OCI-M1 (cell line): ENCODE measurements around the gene CNIH3.
A peak's percentile ranks its signal among the peaks of the same experiment; 100 is the strongest.

Source experiments
- DNase-seq: peaks from one replicate; lab custom pipeline; 2025; lab: John Stamatoyannopoulos, UW

The CNIH3 gene

DNA sequence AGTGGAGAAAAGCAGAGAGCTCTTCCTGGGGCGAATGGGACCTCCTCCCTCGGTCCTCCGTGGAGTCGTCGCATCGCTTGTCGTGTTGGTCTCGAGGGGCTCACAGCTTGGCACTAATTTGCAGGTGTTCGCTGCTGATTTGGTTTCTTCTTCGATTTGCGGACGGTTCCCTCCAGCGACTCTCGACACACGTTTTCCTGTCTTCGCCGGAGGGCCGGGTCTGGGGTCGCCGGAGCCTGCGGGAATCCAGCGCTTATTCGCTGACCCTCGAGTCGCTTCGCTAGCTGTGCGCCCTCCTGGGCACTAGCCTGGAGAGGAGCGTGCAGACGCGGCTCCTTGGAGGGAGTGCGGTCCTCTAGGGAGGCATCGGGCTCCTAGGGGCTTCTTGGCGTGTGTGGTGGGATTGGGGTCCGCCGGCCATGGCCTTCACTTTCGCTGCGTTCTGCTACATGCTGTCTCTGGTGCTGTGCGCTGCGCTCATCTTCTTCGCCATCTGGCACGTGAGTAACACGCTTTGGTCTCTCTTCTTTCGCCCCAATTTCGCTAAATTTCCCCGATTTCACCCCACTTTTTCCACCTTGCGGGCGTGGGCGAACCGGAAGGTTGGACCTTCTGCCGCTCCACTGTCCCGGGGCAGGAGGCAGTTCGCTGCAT is 766 bp downstream of the CNIH3 start:
- DNase-seq, result no peak

DNA sequence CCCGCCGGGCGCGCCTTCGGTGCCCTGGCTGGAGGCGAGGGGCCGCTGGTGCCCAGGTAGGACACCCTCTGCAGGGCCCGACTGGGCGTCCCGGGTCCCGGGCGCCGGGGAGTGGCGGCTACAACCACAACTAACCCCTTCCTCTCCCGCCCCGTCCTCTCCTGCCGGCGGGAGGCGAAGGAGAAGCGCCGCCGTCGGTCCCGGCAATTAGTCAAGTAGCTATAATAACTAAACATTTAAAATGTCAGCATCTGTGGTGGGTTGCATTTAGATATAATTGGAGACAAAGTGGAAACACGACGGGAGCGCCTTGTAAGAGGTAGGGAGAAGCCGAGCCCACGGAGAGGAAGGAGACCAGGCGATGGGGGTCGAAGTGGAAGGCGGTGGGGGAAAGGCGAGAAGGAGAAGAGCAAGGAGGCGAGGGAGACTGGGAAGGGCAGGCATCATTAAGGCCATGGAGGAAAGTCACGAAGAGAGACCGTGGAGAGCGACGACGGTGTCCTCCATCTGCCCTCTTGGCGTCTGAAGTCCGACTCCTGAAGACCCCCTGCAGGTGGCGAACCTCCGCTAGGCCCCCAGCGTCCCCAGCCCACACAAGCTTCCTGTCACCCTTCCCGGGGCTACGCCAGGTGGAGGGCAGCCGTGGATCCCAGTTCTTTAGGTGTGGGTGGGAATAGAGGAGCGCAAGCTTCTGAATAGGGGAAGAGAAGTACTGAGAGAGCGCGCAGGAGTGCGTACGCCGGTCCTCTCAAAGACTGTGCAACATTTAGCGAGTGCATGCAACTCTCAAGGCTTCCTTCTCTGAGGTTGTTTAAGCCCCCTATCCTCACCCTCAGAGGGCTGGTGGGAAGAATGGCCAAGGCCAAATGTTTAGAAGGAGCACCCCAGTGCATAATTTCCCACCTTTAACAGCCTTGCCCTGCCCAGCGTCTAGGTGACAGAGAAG is 1.6 kb downstream of the CNIH3 start:
- no peak for DNase-seq

DNA sequence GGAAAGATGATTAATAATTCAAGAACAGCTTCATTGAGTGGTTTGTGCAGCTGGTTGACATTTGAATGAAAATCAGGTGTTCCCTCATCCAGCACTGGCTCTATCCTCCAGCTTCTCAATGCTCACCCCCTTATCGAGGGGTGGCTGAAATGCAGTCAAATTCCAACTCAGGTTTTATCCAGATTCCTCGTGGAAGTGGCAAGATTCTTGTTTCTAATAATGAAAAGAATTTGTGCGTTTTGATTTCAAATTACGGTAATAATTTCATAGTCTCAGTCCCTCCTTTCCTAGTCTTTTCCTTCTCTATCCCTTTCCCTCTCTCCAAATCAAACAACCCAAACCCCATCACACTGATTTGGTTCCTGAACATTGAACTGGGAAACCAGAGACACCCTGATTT is 3.1 kb downstream of the CNIH3 start:
- no peak for DNase-seq

DNA sequence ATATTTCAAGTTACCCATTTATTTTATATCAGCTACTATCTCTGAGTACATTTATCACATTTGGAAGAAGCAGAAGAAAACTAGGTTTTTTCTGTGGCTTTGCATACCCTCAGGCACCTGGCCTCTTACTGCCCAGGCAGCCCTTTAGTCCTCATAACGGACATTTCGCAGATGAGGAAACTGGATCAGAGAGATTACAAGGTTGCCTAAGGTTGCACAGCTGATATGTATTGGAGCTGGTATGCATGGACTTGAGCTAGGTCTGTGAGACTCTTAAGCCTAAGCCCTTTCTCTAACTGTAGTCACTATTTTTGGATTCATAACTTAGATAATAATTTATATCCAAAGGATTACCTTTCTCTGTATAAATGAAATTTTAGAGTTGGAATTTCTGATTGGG is 4.0 kb downstream of the CNIH3 start:
- DNase-seq, result no peak

DNA sequence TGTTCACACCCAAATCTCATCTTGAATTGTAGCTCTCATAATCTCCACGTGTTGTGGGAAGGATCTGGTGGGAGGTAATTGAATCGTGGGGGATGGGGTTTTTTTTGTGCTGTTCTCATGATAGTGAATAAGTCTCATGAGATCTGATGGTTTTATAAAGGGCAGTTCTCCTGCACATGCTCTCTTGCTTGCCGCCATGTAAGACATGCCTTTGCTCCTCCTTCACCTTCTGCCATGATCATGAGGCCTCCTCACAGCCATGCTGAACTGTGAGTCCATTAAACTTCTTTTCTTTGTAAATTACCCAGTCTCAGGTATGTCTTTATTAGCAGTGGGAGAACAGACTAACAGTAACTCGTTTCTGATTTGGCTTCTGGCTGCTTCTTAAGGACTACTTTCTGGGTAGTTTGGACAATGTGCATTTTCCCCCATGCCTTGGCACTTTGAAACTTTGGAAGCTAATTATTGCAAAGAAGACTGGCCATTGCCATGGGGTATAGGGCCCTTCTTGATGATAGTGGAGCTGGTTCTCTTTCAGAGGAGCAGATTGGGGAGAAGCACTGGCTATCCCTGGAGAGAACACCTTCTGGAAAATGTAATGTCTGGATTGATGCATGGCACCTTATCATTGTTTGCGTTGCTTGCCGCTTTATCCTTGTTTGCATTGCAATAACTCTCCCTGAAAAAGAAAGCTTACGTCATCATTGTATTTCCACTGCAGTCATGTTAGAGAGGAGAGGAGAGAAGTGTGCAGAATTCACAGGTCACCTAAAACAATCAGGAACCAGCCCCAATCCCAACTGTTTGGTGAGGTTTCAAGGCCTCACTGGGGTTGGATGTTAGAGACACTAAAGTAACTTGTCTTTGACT is 5.9 kb downstream of the CNIH3 start:
- DNase-seq, result no peak

DNA sequence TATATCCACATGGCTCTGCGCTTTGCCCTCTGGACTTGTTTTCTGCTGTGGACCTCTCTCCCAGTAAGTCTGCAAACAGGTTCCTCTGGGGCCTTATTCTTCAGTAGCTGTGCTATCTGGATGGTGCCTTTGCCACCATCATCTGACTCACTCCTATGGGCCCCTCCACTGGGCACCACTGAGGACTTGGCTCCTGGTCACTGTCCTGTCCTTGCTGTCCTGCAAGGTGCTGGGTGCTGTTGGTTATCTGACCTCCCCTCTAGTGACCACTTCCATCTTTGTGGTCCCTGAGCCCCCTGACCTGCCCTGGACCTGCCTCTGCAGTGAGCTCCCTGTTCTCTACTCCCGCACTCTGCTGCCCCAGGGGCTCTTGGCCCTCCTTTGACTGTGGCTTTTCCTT is 6.7 kb downstream of the CNIH3 start:
- no peak for DNase-seq

DNA sequence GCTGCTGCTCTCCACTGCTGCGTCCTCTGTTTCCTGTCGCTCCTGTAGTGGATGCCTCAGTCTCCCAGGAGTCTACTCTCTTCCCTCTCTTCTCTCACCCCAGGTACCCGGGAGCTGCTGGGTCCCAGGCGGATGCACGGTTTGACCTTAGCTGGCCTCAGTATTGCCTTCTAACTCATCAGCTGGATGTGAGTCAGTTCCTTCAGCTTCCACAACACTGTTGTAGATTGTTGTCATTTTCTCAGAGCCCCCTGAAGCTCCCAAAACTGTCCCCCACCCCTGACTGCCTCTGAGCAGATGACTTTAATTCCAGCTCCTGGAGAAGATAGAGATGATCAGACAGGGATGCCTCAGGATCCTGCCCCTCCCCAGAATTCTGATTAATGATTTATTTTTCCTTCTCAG is 7.2 kb downstream of the CNIH3 start:
- peak; percentile 33 for DNase-seq

DNA sequence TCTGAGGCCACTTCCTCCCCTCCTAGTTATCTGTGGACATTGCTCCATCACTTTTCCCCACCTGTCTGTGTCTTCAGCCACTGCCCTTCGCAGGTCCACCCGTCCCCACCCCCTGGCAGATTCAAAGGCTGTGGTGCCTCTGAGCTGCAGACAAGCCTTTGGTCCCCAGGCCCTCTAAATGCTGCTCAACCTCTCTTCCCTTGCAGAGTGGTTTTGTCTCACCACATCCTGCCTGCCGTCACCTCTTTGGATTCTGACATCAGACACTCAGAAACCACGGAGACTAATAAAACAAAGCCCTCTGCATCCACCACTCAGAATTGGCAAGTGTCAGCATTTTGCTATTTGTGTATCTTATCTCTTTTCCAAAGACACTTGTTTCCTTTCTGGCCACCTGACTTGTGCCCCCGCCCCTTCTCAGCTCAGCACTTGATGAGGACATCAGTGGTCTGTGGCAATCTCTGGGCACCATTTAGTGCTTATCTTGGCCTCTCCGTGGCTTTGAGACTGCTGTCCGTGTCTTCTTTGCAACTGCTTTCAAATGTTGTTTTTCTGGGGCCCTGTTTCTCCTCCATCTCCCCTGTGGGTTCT is 7.7 kb downstream of the CNIH3 start:
- peak; percentile 92 for DNase-seq

DNA sequence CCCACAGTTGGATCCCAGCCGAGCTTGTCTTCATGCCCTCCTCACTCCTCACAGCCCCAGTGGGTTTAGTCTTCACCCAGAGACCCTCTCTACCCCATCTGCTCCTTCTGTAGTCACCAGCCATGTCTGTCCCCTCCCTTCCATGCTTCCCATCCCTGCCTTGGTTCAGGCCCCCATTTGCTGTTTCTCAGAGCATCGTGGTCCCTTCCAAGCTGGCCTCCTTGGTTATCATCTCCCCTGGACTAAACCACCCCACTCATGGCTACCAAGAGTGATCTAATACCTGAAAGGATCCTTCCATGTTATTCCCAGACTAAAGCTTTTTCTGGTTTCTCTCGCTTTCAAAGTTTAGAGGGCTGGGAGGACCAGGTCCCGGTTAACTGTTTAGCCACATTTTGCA is 8.3 kb downstream of the CNIH3 start:
- no peak for DNase-seq

DNA sequence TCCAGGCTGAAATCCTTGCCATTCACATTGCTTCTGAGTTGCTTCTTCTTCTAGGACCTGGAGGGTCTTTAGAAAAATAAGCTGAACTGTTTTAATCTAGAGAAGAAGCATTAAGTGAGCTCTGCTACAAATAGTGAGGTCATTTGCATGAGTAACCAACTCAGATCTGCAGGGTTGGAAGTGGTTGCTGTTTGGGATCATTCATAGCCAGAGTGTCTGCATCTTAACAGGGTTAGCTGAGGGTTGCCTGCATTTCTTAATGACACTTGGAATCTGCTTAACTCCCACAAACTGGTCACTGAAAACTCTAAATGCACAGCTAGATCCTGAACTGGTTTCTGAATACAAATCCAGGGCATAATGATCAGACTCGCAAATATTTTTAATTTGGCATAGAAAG is 9.9 kb downstream of the CNIH3 start:
- DNase-seq, result no peak

DNA sequence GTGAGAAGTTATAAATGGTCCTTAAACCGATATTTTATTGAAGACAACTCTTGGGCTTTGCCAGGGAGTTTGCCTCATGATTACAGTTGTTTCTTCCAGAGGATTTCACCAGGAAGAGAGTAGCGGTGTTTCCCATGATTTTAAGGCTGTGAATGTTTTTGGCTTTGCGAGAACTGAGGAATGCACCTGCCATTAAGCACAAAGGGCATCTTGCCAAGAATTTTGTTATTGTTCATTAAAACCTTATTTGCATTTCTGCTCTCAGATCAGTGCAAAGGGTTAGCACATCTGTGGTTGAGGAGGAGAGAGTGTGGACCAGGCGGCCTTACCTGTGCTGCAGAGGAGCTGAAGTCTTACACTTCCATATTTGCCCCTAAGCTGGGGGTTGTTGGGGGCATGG is 13.8 kb downstream of the CNIH3 start:
- DNase-seq, result no peak

DNA sequence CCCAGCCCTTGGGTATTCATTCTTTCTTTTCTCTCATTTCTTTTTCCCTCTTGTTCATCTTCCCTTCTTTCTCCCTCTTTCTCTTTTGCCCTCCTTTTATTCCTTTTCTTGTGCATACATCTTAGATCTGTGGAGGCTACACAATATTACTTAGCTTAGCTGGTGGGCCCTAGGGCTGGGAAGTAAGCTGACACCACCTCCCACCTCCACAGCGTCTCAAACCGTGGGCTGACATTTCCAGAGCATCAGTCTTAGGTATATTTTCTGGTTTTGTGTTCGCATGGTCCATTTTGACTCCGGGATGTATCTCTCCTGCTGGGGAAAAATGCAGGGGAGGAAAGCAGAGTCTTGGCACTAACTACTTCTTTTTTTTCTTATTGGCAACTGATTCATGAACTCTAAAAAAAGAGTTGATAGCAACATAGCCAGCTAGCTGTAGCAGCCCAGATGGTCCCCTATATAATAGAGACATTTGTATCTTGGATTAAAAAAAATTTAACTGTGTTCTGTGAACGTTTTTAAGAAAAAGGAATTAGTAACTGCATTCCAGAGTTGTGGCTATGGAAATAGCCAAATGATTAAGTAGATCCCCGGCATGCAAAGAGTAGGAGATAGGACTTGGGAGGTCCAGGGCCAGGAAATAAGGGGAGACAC is 15.5 kb downstream of the CNIH3 start:
- DNase-seq, result no peak

DNA sequence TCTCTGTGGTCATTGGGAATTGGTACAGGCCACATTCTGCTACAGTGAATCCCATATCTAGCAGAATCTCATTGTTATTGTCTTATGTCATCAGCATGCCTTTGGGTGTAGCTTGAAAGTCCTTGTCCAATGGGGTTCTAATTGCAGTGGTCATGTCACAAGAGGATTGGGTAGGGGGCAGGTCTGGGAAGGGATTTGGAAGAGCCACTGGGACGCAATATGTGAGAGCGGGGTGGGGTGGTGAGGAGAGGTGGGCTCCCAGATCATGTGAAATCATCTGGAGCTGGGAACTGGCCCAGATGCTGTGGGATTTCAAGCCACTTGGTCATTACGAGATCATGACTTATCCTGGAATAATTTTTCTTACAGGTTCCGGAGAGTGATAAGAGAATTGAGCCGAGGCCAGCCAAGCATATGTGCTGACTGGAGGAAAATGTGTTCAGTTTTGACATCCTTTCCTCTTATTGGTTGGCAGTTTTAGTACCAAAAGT is 16.3 kb downstream of the CNIH3 start:
- no peak for DNase-seq

DNA sequence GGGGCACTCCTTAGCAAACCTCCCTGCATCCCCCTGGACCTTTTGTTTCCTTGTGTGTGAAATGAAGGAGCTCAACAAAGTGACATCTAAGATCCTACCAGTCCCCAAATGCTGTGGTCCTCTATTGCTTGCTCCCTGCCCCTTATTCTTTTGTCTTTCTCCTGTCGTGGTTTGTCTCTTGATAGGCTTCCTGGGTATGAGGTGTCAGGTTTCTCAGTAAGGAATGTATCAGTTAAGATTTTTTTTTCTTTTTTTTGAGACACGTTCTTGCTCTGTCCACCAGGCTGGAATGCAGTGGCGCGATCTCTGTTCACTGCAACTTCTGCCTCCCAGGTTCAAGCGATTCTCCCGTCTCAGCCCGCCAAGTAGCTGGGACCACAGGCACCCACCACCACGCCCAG is 16.8 kb downstream of the CNIH3 start:
- DNase-seq, result no peak

DNA sequence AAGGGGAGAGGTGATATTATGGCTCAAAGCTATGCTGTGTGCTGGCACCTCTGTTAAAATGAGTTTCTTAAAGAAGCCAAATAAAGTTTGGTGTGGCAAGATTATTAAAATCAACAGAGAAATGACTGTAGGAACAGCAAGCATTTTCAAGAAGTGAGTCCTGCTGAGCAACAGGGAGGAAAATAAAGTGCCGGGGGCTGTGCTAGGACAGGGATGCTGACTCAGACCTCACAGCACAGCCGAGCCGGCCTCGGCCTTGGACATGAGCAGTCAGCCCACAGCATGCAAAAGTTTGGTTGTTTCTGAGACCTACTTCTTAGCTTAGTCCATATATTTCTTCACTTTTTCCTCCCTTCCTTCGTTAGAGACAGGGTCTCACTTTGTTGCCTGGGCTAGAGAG is 19.2 kb downstream of the CNIH3 start:
- no peak for DNase-seq

DNA sequence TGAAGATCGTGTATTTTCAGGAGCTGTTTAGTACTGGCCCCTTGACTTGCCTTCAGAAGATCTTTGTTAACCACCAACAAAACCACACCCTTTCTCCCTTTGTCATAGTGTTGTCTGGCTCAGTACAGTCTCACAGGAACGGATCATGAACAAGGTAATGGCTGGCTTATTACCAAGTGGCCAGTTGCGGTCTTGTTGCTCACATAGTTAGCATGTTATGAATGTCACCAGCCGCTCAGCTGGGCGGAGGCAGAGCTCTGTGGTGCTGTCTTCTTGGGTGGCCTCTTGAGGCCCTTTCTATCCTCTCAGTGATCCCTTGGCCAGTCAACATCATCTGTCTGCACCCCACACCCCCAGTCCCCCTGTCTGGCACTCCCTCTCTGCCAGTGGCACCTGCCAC is 21.4 kb downstream of the CNIH3 start:
- DNase-seq, result no peak

DNA sequence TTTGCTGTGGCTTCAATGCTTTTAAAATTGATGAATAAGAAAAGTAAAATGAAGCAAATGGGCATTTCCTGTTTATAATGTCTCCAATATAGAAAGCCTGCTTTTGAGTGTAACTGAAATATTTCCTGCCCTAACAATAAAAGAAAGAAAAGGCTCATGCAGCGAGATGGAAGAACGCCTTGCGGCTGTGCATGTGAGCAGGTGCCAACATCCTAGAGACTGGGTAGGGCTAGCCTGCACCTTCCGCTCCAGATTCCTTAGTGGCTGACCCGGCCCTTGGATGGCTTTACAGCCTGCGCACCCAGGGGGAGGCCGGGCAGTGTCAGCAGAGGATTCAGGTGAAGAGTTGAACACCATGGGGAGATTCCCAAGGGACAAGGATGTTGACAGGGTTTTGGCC is 21.8 kb downstream of the CNIH3 start:
- no peak for DNase-seq

DNA sequence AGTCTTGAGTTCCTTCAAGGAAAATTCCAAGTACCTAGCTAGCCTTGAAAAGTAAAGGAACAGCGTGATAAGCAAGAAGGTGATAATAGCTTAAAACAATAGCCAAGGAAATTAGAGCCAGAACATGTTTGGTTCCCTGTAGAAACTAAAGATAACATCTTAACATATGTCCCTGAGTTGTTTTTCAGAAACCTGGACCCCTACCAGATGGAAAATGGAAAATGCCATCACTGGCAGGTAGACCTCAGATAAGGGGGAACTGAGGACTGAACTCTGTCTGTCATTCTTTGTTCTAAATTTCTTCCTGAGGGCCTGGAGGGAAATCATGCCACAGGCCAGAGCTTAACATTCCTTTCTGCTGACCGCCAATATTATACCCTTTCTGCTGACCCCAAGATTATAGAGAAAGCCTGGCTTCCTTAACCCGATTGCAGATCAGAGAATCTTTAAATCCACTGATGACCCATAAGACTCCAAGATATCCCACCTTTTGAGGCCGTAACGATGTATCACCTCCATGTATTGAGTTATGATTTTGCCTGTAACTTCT is 23.4 kb downstream of the CNIH3 start:
- no peak for DNase-seq

DNA sequence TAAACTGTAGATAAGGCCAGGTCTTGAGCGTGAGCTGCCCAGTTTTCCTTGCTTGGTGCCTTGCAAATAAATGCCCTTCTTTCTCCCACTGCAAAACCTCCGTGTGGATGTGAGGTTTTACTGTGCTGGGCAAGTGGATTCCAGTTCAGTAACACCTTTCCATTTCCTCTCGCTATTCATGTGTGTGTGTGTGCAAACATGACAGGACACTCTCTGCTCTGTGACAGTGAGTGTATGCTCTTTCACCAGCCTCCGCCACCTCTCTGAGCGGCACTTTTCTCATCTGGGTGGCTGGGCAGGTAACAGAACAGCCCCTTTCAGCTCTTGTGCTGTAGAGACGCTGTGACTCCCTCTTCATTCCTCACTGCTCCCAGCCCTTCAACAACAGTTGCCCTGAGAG is 23.9 kb downstream of the CNIH3 start:
- DNase-seq, result no peak

DNA sequence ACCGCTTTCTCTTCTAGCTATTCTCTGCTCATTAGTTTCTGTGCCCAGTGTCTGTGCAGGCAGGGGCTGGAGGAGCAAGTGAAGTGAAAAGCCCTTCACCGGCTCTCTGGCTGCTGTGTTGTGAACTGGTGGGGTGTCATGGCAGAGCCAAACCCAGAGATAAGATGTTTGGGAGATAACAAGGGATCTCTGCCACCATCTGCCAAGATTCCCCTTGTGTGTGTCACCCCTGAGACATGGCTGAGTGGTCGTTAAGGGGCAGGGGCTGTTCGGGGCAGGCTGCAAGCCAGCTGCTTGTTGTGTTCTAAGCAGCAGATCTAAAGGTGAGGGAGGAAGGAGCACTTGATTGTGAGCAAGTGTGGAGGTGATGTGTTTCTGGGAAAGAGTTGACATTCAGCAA is 24.5 kb downstream of the CNIH3 start:
- DNase-seq, result no peak

DNA sequence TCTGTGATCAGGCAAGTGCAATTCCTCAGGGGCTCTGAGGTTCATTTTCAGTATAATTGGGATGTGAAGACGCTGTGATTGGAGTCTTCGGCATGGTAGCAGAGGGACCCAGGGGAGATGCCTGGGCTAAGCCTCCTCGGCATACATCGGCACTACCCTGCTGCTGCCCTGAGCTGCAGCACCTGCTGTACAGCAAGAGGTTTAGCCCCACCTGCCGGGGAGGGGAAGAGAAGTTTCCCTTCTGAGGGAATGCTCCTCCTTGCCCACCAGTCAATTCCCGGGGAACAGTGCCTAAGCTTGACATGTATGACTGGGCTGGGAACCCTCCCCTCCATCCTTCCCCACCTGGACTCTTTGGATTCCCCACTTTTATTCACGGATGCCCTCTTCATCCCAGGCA is 24.9 kb downstream of the CNIH3 start:
- peak; percentile 24 for DNase-seq
